Measurements from ENCODE around the gene TEX2.
"Not testable (repeated sequence)": the region's sequence is repeated elsewhere in the genome, so short reads cannot be mapped to it uniquely, and the experiment has no call there.

The TEX2 gene

DNA sequence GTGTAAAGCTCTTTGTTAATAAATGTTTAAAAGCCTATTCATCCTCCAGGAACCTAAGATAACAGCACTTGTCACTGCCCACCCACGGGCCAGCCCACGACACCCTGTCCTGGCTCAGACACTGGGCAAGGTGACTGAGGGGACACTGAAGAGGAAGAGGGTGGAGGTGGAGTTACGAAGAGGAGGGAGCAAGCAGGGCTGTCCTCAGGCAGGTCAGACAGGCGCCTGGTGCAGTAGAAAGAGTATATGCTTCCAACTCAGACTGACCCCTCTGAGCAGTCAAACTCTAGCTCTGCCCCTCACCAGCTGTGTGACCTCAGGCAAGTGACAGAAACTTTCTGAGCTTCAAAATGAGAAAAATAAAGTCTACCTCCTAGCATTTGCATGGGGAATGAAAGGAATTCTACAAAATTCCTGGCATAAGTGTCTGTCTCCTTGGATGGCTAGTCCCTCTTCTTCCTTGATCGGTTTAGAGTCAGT, 22.8 kb downstream of the TEX2 start:
- no peak overlapping the region for H2AFZ ChIP-seq (ENCODE audit: low read length, unreplicated experiment)
- H3K27me3 ChIP-seq (ENCODE audit: insufficient read depth, low read length), result no peaks in the 10 kb centered on the region
- H3K4me1 ChIP-seq (ENCODE audit: control insufficient read depth, insufficient read depth, low read length, unreplicated experiment), result peaks cover 20% of the 10 kb centered on the region
- H3K36me3 ChIP-seq (ENCODE audit: insufficient read depth, low read length), result no peaks in the 10 kb centered on the region
- H3K27ac ChIP-seq (ENCODE audit: low read depth, low read length), result peak overlapping the region; percentile 32; the same call in 1 of the 2 replicates
- peak overlapping the region; percentile 31; the same call in 1 of the 2 replicates for H3K4me3 ChIP-seq (ENCODE audit: low read depth, low read length)
- peaks cover 3% of the 10 kb centered on the region for H3K79me2 ChIP-seq (ENCODE audit: control insufficient read depth, insufficient read depth, low read length, unreplicated experiment)

DNA sequence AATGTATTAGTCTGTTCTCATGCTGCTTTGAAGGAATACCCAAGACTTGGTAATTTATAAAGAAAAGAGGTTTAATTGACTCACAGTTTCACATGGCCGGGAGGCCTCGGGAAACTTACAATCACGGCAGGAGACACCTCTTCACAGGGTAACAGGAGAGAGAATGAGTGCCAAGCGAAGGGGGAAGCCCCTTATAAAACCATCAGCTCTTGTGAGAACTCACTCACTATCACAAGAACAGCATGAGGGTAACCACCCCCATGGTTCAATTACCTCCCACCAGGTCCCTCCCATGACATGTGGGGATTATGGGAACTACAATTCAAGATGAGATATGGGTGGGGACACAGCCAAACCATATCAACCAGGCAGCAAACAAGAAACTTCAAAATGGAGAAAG, 24.6 kb downstream of the TEX2 start:
- H2AFZ ChIP-seq (ENCODE audit: low read length, unreplicated experiment); H3K4me3 ChIP-seq (ENCODE audit: low read depth, low read length); H3K27ac ChIP-seq (ENCODE audit: low read depth, low read length); H3K27me3 ChIP-seq (ENCODE audit: insufficient read depth, low read length); H3K36me3 ChIP-seq (ENCODE audit: insufficient read depth, low read length); H3K79me2 ChIP-seq (ENCODE audit: control insufficient read depth, insufficient read depth, low read length, unreplicated experiment): not testable (repeated sequence)
- peaks cover 14% of the 10 kb centered on the region for H3K4me1 ChIP-seq (ENCODE audit: control insufficient read depth, insufficient read depth, low read length, unreplicated experiment)

DNA sequence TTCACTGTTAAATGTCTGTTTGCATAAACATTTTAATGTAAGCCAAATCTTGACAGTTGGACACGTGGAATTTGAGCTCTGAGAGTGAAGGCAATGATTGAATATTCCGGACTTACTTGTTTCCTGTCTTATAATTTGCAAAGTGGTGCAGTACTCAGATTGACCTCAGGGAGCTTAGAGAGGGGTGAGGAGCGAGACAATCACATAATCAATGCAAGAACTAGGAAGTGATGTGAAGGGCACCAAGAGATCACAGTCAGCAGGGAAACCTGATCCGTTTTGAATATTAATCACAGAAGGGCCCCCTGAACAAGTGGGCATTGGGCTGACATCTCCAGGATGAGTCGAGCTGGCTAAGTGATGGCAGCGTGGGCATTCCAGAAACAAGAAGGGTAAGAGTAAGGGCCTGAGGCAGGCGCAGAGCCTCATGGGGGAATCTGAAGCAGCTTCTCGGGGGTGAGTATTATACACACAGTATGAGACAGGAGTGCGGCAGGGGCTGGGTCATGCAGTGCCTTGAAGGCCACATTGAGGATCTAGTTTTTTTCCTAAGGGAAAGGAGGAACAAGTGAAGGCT, 26.1 kb downstream of the TEX2 start:
- Histone ChIP-seq H3K27ac (ENCODE audit: low read depth, low read length) (no peak overlapping the region), H3K4me1 (ENCODE audit: control insufficient read depth, insufficient read depth, low read length, unreplicated experiment) (peaks cover 14% of the 10 kb centered on the region), H2AFZ (ENCODE audit: low read length, unreplicated experiment) (no peak overlapping the region), H3K27me3 (ENCODE audit: insufficient read depth, low read length) (no peaks in the 10 kb centered on the region), H3K36me3 (ENCODE audit: insufficient read depth, low read length) (no peaks in the 10 kb centered on the region), H3K79me2 (ENCODE audit: control insufficient read depth, insufficient read depth, low read length, unreplicated experiment) (peaks cover 13% of the 10 kb centered on the region), H3K4me3 (ENCODE audit: low read depth, low read length) (no peak overlapping the region)

DNA sequence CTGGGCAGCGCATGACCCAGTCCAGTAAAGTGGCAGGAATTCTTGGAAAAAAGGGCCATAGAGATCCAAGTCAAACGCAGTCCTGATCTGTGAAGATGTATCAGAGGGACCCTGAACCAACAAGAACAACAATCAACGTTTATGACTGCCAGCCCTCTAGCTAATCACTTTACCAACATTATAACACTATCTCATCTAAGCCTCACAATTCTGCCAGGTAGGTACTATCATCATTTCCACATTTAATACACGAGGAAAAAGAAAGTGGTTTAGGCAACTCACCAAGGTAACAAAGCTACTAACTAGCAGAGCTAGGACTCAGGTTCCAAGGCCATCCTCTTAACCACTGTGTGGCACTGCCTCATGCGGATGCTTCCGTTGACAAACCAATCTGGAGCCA, 28.1 kb downstream of the TEX2 start:
- H2AFZ ChIP-seq (ENCODE audit: low read length, unreplicated experiment), result no peak overlapping the region
- no peaks in the 10 kb centered on the region for H3K36me3 ChIP-seq (ENCODE audit: insufficient read depth, low read length)
- H3K27me3 ChIP-seq (ENCODE audit: insufficient read depth, low read length), result no peaks in the 10 kb centered on the region
- H3K79me2 ChIP-seq (ENCODE audit: control insufficient read depth, insufficient read depth, low read length, unreplicated experiment), result peaks cover 16% of the 10 kb centered on the region
- H3K4me3 ChIP-seq (ENCODE audit: low read depth, low read length), result no peak overlapping the region
- peaks cover 17% of the 10 kb centered on the region for H3K4me1 ChIP-seq (ENCODE audit: control insufficient read depth, insufficient read depth, low read length, unreplicated experiment)
- no peak overlapping the region for H3K27ac ChIP-seq (ENCODE audit: low read depth, low read length)

DNA sequence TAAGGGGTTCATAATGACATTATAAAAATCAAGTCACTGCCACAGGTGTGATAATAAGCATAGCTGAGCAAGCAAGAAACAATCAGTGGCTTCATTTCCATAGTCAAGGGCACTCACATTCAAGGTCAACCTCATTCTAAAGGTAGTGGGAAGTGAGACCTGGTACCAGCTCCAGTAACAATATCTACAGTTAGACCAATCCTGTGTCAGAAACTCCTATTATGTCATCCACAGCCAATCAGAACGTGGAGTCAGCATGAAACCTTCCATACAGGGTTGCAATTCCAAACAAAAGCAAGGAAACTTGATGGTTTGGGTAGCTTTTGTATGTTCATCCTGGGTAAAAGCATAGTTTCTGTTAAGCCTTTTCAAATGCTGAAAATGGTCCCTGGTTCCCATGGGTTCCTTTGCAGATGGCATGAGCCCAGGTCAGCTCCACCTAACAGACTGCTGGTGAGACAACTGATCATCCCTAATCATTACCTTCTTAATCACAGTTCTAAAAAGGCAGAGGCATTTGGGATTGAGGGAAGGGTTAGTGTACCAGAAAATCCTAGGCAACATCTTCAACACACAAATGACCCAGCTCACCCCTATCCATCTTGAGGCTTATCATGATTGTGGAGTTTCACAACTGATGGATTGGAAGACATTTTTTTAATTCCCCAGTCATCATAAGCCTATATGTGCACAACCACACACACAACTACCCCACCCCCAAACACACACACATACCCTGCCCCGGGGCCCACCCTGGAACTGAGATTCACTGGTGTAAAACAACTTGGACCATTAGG, 30.4 kb downstream of the TEX2 start:
- no peaks in the 10 kb centered on the region for H3K36me3 ChIP-seq (ENCODE audit: insufficient read depth, low read length)
- peaks cover 16% of the 10 kb centered on the region for H3K4me1 ChIP-seq (ENCODE audit: control insufficient read depth, insufficient read depth, low read length, unreplicated experiment)
- H3K27me3 ChIP-seq (ENCODE audit: insufficient read depth, low read length), result no peaks in the 10 kb centered on the region
- H3K79me2 ChIP-seq (ENCODE audit: control insufficient read depth, insufficient read depth, low read length, unreplicated experiment), result peaks cover 16% of the 10 kb centered on the region
- no peak overlapping the region for H3K4me3 ChIP-seq (ENCODE audit: low read depth, low read length)
- H3K27ac ChIP-seq (ENCODE audit: low read depth, low read length), result no peak overlapping the region
- no peak overlapping the region for H2AFZ ChIP-seq (ENCODE audit: low read length, unreplicated experiment)

DNA sequence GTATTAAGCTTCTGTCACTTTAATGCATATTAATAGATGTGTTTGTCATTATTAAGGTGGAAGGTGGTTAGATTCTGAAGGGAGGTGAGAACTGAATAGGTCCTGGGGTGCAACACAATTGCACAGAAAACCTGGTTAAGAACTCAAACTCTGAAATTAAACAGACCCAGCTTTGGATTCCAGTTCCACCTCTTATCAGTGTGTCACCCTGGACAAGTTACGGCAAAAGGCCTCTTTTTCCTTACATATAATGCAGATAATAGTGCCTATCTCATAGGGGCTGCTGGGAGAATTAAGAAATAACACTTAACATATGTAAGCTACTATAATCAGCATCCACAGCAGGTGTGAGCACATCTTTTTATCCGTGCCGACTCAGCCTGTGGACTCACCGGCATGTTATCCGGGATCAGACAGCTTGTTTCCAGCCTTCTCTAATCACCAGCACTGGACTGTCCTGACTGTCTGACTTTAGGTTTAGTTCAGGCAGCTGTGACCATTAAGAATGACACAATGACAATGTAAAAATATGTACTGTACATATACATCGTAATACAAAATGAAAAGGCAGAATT, 31.4 kb downstream of the TEX2 start:
- H3K4me1 ChIP-seq (ENCODE audit: control insufficient read depth, insufficient read depth, low read length, unreplicated experiment), result peaks cover 16% of the 10 kb centered on the region
- H2AFZ ChIP-seq (ENCODE audit: low read length, unreplicated experiment), result no peak overlapping the region
- H3K4me3 ChIP-seq (ENCODE audit: low read depth, low read length), result no peak overlapping the region
- no peaks in the 10 kb centered on the region for H3K36me3 ChIP-seq (ENCODE audit: insufficient read depth, low read length)
- H3K79me2 ChIP-seq (ENCODE audit: control insufficient read depth, insufficient read depth, low read length, unreplicated experiment), result peaks cover 16% of the 10 kb centered on the region
- no peak overlapping the region for H3K27ac ChIP-seq (ENCODE audit: low read depth, low read length)
- H3K27me3 ChIP-seq (ENCODE audit: insufficient read depth, low read length), result no peaks in the 10 kb centered on the region

DNA sequence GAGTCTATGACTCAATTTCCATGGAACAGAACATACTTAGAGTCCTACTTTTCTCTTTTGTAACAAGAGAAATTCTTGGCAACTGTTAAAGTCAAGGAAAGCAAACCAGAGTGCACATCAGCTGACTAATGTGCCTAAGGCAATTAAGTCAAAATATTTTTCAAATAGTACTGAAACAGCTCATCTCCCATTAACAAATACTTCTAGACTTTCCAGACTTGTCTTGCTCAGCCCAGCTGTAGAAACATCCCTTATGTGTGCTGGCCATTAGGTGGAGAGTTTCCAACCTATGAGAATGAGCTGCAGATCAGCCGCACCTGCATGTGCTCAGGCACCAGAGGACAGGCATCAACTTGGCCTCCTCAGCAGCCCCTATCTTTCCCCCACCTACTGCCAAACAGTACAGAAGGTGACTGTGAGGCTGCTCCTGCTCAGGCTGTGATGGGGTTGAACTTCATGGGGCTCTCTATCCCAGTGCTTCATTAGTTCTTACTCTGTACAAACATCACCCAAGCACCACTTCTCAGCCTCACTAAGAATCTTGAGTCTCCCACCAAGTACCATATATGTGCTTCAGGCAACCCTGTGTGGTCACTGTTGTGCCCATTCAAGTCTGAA, 32.2 kb downstream of the TEX2 start:
- no peaks in the 10 kb centered on the region for H3K27me3 ChIP-seq (ENCODE audit: insufficient read depth, low read length)
- H3K27ac ChIP-seq (ENCODE audit: low read depth, low read length), result peak overlapping the region; percentile 53
- H3K36me3 ChIP-seq (ENCODE audit: insufficient read depth, low read length), result no peaks in the 10 kb centered on the region
- H3K79me2 ChIP-seq (ENCODE audit: control insufficient read depth, insufficient read depth, low read length, unreplicated experiment), result peaks cover 16% of the 10 kb centered on the region
- H3K4me1 ChIP-seq (ENCODE audit: control insufficient read depth, insufficient read depth, low read length, unreplicated experiment), result peaks cover 16% of the 10 kb centered on the region
- no peak overlapping the region for H2AFZ ChIP-seq (ENCODE audit: low read length, unreplicated experiment)
- H3K4me3 ChIP-seq (ENCODE audit: low read depth, low read length), result no peak overlapping the region

DNA sequence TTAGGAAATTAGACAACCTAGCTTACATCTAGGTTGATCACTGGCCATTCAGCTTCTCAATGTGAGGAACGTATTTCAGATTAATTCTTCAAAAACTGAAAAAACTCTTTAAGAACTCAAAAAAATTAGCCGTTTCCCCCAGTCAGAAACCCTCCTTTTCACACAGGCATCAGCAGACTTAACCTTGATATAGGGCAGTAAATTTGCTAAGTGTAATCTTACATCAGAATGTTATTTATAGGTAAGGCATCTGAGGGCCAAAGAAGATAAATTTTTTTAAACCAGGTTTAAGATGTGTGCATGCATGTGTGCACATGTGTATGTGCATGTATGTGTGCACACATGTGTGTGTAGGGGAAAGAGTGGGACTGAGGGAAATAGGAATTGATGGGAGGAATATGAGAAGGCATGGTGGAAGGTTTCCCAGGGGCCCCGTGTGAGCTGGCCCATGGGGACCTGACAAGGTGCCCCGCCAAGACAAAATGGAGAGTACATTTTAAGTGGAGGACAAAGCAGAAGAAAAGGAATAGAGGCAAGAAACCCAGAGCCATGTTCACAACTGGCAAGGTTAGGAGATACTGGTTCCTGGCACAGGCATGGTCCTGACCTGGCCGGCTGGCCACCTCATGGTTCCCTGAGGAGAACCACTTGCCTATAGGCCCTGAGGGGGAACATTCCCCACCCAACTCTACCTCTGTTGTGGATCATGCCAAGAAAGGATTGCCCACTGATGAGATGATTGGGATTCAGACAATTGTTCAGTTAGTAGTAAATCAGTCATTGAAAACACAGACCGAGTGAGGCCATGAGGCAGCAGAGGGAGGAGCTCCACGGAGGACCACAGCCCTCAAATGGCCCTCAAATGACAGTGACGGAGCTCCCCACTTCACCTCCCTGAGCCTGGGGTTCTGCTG, 33.0 kb downstream of the TEX2 start:
- H2AFZ ChIP-seq (ENCODE audit: low read length, unreplicated experiment), result no peak overlapping the region
- H3K27ac ChIP-seq (ENCODE audit: low read depth, low read length), result peak overlapping the region; percentile 53
- H3K4me1 ChIP-seq (ENCODE audit: control insufficient read depth, insufficient read depth, low read length, unreplicated experiment), result peaks cover 16% of the 10 kb centered on the region
- no peak overlapping the region for H3K4me3 ChIP-seq (ENCODE audit: low read depth, low read length)
- H3K27me3 ChIP-seq (ENCODE audit: insufficient read depth, low read length), result no peaks in the 10 kb centered on the region
- no peaks in the 10 kb centered on the region for H3K36me3 ChIP-seq (ENCODE audit: insufficient read depth, low read length)
- H3K79me2 ChIP-seq (ENCODE audit: control insufficient read depth, insufficient read depth, low read length, unreplicated experiment), result peaks cover 12% of the 10 kb centered on the region

DNA sequence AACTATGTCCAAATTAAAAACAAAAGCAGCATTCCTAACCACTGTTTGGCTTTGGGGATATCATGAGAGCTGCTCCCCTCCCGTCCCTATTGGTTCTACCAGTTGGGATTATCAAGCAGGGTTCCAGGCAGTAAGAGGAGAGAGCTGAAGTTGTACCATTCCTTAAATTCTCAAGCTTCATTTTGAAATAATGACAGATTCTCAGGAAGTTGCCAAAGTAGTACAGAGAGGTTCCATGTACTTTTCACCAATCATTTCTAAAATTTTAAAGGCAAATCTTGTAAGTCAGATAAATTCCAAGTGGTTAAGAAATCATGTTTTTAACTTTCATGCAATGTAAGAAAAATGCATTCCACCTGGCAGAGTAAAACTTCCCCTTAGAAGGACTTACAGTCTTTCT, 36.9 kb downstream of the TEX2 start:
- Histone ChIP-seq H3K79me2 (ENCODE audit: control insufficient read depth, insufficient read depth, low read length, unreplicated experiment) (peaks cover 3% of the 10 kb centered on the region), H2AFZ (ENCODE audit: low read length, unreplicated experiment) (no peak overlapping the region), H3K36me3 (ENCODE audit: insufficient read depth, low read length) (no peaks in the 10 kb centered on the region), H3K27me3 (ENCODE audit: insufficient read depth, low read length) (no peaks in the 10 kb centered on the region), H3K4me3 (ENCODE audit: low read depth, low read length) (no peak overlapping the region), H3K4me1 (ENCODE audit: control insufficient read depth, insufficient read depth, low read length, unreplicated experiment) (peaks cover 11% of the 10 kb centered on the region), H3K27ac (ENCODE audit: low read depth, low read length) (no peak overlapping the region)

DNA sequence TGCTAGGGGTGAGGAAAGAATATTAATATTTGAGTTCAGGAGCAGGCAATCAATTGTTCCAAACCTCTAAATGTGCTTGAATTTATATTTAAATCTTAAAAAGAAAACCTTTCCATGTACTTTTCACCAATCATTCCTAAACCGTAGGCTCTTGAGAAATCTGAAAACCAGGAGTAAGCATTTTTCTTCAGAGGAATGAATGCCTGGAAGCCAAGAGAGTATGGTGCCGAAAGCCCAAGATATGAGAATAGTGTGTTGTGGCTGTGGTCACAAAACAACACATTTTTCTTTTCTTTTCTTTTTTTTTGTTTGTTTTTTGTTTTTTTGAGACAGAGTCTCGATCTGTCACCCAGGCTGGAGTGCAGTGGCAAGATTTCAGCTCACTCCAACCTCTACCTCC, 37.6 kb downstream of the TEX2 start:
- H3K36me3 ChIP-seq (ENCODE audit: insufficient read depth, low read length), result no peaks in the 10 kb centered on the region
- H3K79me2 ChIP-seq (ENCODE audit: control insufficient read depth, insufficient read depth, low read length, unreplicated experiment), result peaks cover 3% of the 10 kb centered on the region
- H2AFZ ChIP-seq (ENCODE audit: low read length, unreplicated experiment), result no peak overlapping the region
- H3K4me3 ChIP-seq (ENCODE audit: low read depth, low read length), result no peak overlapping the region
- no peaks in the 10 kb centered on the region for H3K27me3 ChIP-seq (ENCODE audit: insufficient read depth, low read length)
- H3K27ac ChIP-seq (ENCODE audit: low read depth, low read length), result no peak overlapping the region
- peaks cover 4% of the 10 kb centered on the region for H3K4me1 ChIP-seq (ENCODE audit: control insufficient read depth, insufficient read depth, low read length, unreplicated experiment)

Data from ACC112 (cell line).